ENCODE measurements around the gene DMXL2. TPM values are rescaled to one million over a fixed set of nuclear protein-coding genes. Genes with fewer than 3 reads are reported as not detected.
"Not testable (repeated sequence)": the region's sequence is repeated elsewhere in the genome, so short reads cannot be mapped to it uniquely, and the experiment has no call there.

Gene DMXL2
- total RNA-seq, 6 experiments from 2014 or later = 10.1 to 12.5 (median 10.7) TPM

GRCh38 chr15:51460796-51461195 lies 161.8 kb downstream of the DMXL2 start:
- H3K27me3 Mint-ChIP-seq (ENCODE audit: insufficient read depth) = peaks cover 2% of the 10 kb centered on the region; the same call in 1 of the 2 replicates
- no peak overlapping the region for H3K4me3 Mint-ChIP-seq
- no peak overlapping the region for H3K27ac Mint-ChIP-seq
- peaks cover 5% of the 10 kb centered on the region for H3K36me3 Mint-ChIP-seq (ENCODE audit: low read depth)
- no peak for DNase-seq
- no peaks in the 10 kb centered on the region for H3K9me3 Mint-ChIP-seq
- no peaks in the 10 kb centered on the region for H3K4me1 Mint-ChIP-seq (ENCODE audit: low read depth)
- TF ChIP-seq, protein P1, sequence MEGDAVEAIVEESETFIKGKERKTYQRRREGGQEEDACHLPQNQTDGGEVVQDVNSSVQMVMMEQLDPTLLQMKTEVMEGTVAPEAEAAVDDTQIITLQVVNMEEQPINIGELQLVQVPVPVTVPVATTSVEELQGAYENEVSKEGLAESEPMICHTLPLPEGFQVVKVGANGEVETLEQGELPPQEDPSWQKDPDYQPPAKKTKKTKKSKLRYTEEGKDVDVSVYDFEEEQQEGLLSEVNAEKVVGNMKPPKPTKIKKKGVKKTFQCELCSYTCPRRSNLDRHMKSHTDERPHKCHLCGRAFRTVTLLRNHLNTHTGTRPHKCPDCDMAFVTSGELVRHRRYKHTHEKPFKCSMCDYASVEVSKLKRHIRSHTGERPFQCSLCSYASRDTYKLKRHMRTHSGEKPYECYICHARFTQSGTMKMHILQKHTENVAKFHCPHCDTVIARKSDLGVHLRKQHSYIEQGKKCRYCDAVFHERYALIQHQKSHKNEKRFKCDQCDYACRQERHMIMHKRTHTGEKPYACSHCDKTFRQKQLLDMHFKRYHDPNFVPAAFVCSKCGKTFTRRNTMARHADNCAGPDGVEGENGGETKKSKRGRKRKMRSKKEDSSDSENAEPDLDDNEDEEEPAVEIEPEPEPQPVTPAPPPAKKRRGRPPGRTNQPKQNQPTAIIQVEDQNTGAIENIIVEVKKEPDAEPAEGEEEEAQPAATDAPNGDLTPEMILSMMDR (IDR thresholded peaks at IDR 0.05) = no peak

DNA sequence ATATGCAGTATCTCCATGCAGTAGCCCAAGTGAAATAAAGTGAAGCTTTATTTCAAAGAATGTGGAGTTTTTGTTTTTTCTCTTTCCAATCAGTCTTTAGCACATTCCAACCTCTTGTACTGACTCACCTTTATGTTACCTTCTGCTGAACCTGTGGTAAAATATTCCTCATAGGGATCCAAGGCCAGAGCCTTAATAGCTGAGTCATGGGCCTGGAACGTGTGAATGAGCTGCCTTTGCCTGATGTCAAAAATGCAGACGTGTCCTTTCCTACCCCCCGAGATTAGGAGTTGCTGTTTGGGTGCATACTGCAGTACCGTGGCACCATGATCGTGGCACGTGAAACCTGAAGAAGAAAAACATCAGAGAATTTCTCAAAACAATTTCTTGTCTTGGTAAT lies 172.6 kb downstream of the DMXL2 start:
- H3K36me3 Mint-ChIP-seq (ENCODE audit: low read depth) = peaks cover 22% of the 10 kb centered on the region
- H3K9me3 Mint-ChIP-seq = no peaks in the 10 kb centered on the region
- no peak for DNase-seq
- TF ChIP-seq, protein P1 (IDR thresholded peaks at IDR 0.05) = no peak
- H3K4me3 Mint-ChIP-seq = no peak overlapping the region
- 0 out of 2 replicates have a peak, but pooled peaks cover 2% of the 10 kb centered on the region for H3K27me3 Mint-ChIP-seq (ENCODE audit: insufficient read depth)
- H3K4me1 Mint-ChIP-seq (ENCODE audit: low read depth) = peaks cover 11% of the 10 kb centered on the region
- no peak overlapping the region for H3K27ac Mint-ChIP-seq

DNA sequence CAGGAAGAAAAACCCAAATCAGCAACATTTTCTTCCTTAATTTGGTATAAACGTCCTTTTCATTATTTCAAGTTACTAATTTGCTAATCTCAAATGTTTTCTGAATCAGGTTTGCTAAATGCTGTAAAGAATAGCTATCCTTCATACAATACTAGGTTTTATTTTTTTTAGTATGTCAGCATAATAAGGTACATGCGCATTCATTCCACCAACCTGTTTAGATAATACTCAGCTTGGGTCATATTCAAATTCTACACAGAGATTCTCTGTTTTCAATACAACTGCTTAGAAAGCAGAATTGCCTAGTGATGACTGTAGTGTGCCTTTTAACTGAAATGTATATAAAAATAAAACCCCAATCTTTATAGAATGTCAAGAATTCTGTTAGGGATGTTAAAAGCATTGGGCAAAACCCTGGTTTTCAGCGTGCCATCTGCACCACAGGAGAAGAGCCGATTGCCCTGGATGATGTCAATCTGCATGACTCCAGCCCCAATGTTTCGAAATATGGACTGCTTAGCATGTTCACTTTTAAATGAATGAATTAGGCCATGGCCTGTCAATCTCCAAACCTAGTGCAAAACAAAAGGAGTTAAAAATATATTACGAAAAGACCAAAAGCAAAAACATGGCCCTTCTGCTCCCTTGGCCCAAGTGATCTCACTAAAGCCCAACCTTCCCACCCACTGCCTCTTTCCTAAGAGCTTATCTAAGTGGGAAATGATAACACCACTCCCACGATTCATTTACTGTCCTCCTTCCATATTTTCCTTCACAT lies 173.8 kb downstream of the DMXL2 start:
- Mint-ChIP-seq H3K9me3 (no peaks in the 10 kb centered on the region), H3K27ac (no peak overlapping the region), H3K4me1 (ENCODE audit: low read depth) (peaks cover 11% of the 10 kb centered on the region), H3K4me3 (no peak overlapping the region), H3K27me3 (ENCODE audit: insufficient read depth) (0 out of 2 replicates have a peak, but pooled peaks cover 2% of the 10 kb centered on the region), H3K36me3 (ENCODE audit: low read depth) (peaks cover 22% of the 10 kb centered on the region)
- TF ChIP-seq, protein P1 (IDR thresholded peaks at IDR 0.05) = no peak
- DNase-seq = no peak

DNA sequence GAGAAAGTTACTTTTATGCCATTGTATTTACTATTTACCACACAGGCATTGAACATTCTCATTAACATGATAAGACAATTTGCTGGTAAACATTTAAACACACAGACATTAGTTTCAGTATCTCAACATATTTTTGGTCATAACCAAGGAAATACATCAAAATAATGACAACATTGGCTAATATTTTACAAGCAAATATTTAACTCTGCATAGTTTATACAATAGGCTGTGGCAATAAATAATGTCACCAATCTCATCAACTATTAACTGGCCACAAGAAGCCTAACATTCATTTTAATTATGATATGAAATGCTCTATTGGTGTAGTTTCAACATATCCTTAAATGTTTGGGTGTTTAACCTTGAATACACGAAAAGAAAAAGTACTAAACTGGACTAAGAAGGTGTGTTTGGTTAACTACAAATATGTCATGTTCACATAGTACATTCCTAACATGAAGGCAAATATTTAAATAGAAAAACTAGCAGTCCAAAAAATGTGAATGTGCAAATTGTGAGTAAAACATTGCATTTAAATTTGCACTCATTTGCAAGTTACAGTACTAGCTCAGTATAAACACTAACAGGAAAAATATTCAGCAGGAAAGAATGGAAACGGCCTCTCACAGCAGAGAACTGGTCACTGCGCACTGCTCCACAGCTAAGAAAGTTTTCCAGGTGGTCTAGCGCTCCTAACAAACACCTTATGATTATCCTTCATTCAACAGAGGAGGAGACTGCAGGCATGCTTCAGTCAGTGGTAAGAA lies 174.5 kb downstream of the DMXL2 start:
- no peak for DNase-seq
- H3K36me3 Mint-ChIP-seq (ENCODE audit: low read depth) = peaks cover 22% of the 10 kb centered on the region
- H3K27me3 Mint-ChIP-seq (ENCODE audit: insufficient read depth) = 0 out of 2 replicates have a peak, but pooled peaks cover 2% of the 10 kb centered on the region
- H3K4me3 Mint-ChIP-seq = no peak overlapping the region
- H3K27ac Mint-ChIP-seq = no peak overlapping the region
- no peaks in the 10 kb centered on the region for H3K9me3 Mint-ChIP-seq
- TF ChIP-seq, protein P1 (IDR thresholded peaks at IDR 0.05) = no peak
- H3K4me1 Mint-ChIP-seq (ENCODE audit: low read depth) = peaks cover 11% of the 10 kb centered on the region

GRCh38 chr15:51446029-51446744 lies 176.4 kb downstream of the DMXL2 start:
- Mint-ChIP-seq H3K4me1 (ENCODE audit: low read depth) (peaks cover 11% of the 10 kb centered on the region), H3K36me3 (ENCODE audit: low read depth) (peaks cover 22% of the 10 kb centered on the region)
- not testable (repeated sequence) for H3K27me3 Mint-ChIP-seq (ENCODE audit: insufficient read depth); H3K27ac Mint-ChIP-seq; H3K4me3 Mint-ChIP-seq; DNase-seq; H3K9me3 Mint-ChIP-seq
